ENCODE results near the gene ELOVL7. TPM values are rescaled to one million over a fixed set of nuclear protein-coding genes. Genes with fewer than 3 reads are reported as not detected.

The ELOVL7 gene
- total and polyA plus RNA-seq, 2 of the 8 experiments (the other 6 are each of a cell fraction or from before 2014, with no cell fraction given): 3.1 to 5.1 TPM

GRCh38 chr5:60814498-60814897 lies 29.6 kb downstream of the ELOVL7 start:
- WGBS, 2 experiments (ENCODE audit: extremely low coverage in 1 of 2, insufficient coverage in 1 of 2, insufficient read length in 1 of 2, insufficient replicate concordance in 2 of 2, low coverage in 1 of 2, low lambda C conversion rate in 2 of 2, missing lambda C conversion rate in 1 of 2): 79% methylated on average over 2 of the region's 2 CpGs; no CpG with 5 or more reads in 1 of the 2 experiments
- no peaks in the 10 kb centered on the region for H3K4me1 ChIP-seq (replicated peaks in 1 of 4; ENCODE audit: control insufficient read depth in 3 of 4, insufficient read depth in 4 of 4, low read length in 3 of 4)
- FAIRE-seq (no peak), DNase-seq (ENCODE audit: low read depth in 1 of 2, low spot score in 2 of 2) (no peak)
- no peaks in the 10 kb centered on the region for H3K27me3 ChIP-seq (replicated peaks in 1 of 4; ENCODE audit: control insufficient read depth in 3 of 4, extremely low read depth in 1 of 4, insufficient read depth in 3 of 4, low read length in 3 of 4)
- no peak overlapping the region for H4K8ac ChIP-seq (ENCODE audit: extremely low read depth, insufficient read depth, low read length)
- no peak overlapping the region for H3K27ac ChIP-seq (ENCODE audit: low read depth, low read length)
- no peak overlapping the region for H3K9ac ChIP-seq (replicated peaks in 1 of 4; ENCODE audit: extremely low read depth in 1 of 4, low read depth in 3 of 4, low read length in 3 of 4)
- no peak overlapping the region for H2BK5ac ChIP-seq (ENCODE audit: low read depth, low read length)
- H2AFZ ChIP-seq (ENCODE audit: low read length): no peak overlapping the region
- H3K56ac ChIP-seq (replicated peaks; ENCODE audit: insufficient read length, low read depth, low read length): no peak overlapping the region
- no peak overlapping the region for H3K14ac ChIP-seq (ENCODE audit: insufficient read length)
- CTCF ChIA-PET (ENCODE audit: partially characterized antibody): interaction anchor here (1.1 kb wide), 1 partner anchor 137 kb away, joined by 4 read pairs; no protein-coding TSS in a partner anchor
- no peak overlapping the region for H3K4ac ChIP-seq (replicated peaks; ENCODE audit: insufficient read length, low read depth, low read length)
- no peak overlapping the region for H2AK5ac ChIP-seq (ENCODE audit: low read depth, low read length)
- H4K91ac ChIP-seq (replicated peaks; ENCODE audit: insufficient read length, low read length): no peak overlapping the region
- H4K20me1 ChIP-seq (replicated peaks in 1 of 2; ENCODE audit: control insufficient read depth in 1 of 2, insufficient read depth in 2 of 2, low read length in 2 of 2): no peaks in the 10 kb centered on the region
- no peak overlapping the region for H2BK120ac ChIP-seq (replicated peaks; ENCODE audit: low read depth, low read length)
- H3K4me3 ChIP-seq (ENCODE audit: extremely low read depth in 1 of 4, insufficient read depth in 2 of 4, low read depth in 3 of 4, low read length in 4 of 4): no peak overlapping the region
- H2BK20ac ChIP-seq (ENCODE audit: low read length): no peak overlapping the region
- H4K5ac ChIP-seq (ENCODE audit: insufficient read length, low read depth, low read length): no peak overlapping the region
- no peaks in the 10 kb centered on the region for H3K9me3 ChIP-seq (ENCODE audit: insufficient read depth in 2 of 2, low read depth in 1 of 2, low read length in 1 of 2)
- H3K4me2 ChIP-seq (ENCODE audit: insufficient read depth in 1 of 2, low read depth in 2 of 2, low read length in 2 of 2): no peak overlapping the region
- no peak overlapping the region for H3K23ac ChIP-seq (ENCODE audit: insufficient read length)
- no peaks in the 10 kb centered on the region for H3K23me2 ChIP-seq (ENCODE audit: low read depth, low read length)
- H3K79me1 ChIP-seq (ENCODE audit: low read depth, low read length): no peaks in the 10 kb centered on the region
- H3K18ac ChIP-seq (ENCODE audit: extremely low read depth, low read length): no peak overlapping the region
- TF ChIP-seq RFX5 (IDR thresholded peaks at IDR 0.05; ENCODE audit: borderline replicate concordance, low read depth, low read length) (no peak), CHD1 (IDR thresholded peaks at IDR 0.05; ENCODE audit: low read depth, low read length) (no peak), PHF8 (conservative IDR thresholded peaks at IDR 0.05; ENCODE audit: low read depth, low read length) (no peak), CTBP2 (IDR thresholded peaks at IDR 0.05; ENCODE audit: borderline replicate concordance, insufficient read depth, insufficient read length, low read length) (no peak), SIRT6 (IDR thresholded peaks at IDR 0.05; ENCODE audit: low read length) (no peak), USF2 (IDR thresholded peaks at IDR 0.05; ENCODE audit: low read length) (no peak), BACH1 (IDR thresholded peaks at IDR 0.05; ENCODE audit: low read length) (no peak), BCL11A (IDR thresholded peaks at IDR 0.05; ENCODE audit: low read depth in 2 of 2, low read length in 2 of 2) (no peak), JUND (IDR thresholded peaks at IDR 0.05; ENCODE audit: low read length) (no peak), POLR2AphosphoS5 (IDR thresholded peaks at IDR 0.05; ENCODE audit: low read depth, low read length) (no peak), TAF1 (IDR thresholded peaks at IDR 0.05; ENCODE audit: low read depth, low read length) (no peak)
- no peaks in the 10 kb centered on the region; a peak in 1 of 4 replicates for H3K79me2 ChIP-seq (ENCODE audit: control insufficient read depth in 1 of 2, insufficient read depth in 2 of 2, low read length in 2 of 2)
- H3K36me3 ChIP-seq (ENCODE audit: control insufficient read depth in 2 of 4, insufficient read depth in 4 of 4, low read length in 3 of 4): no peaks in the 10 kb centered on the region
- H2BK15ac ChIP-seq (ENCODE audit: low read length): no peak overlapping the region
- no peak overlapping the region for H2BK12ac ChIP-seq (ENCODE audit: low read depth, low read length)
- POLR2A ChIA-PET (ENCODE audit: partially characterized antibody): no interaction called here
